ENCODE results near the gene RTTN. TPM values are rescaled to one million over a fixed set of nuclear protein-coding genes. Genes with fewer than 3 reads are reported as not detected.

RTTN gene
- total RNA-seq, 1 experiment from 2014 or later = 16.9 TPM

- Histone ChIP-seq H3K4me3 (ENCODE audit: low read depth in 2 of 2, low read length in 2 of 2) (no peak overlapping the region), H3K9me3 (ENCODE audit: control insufficient read depth, insufficient read depth, low read depth, low read length) (no peaks in the 10 kb centered on the region), H3K4me1 (ENCODE audit: control insufficient read depth, insufficient read depth, low read length) (no peaks in the 10 kb centered on the region), H3K36me3 (ENCODE audit: control insufficient read depth, insufficient read depth, low read length) (peaks cover 5% of the 10 kb centered on the region; the same call in 1 of the 2 replicates), H3K27me3 (ENCODE audit: control insufficient read depth, insufficient read depth, low read length) (no peaks in the 10 kb centered on the region), H3K27ac (ENCODE audit: low read length) (no peak overlapping the region)
- no peak for DNase-seq (ENCODE audit: low read depth, low spot score)
- BruUV-seq (replicated peaks) = no TSS peak
- no peak for TF ChIP-seq CTCF (IDR thresholded peaks at IDR 0.05)
- TF ChIP-seq SIN3A (IDR thresholded peaks at IDR 0.05; ENCODE audit: borderline replicate concordance, insufficient read depth, low read depth, low read length) = no peak
- no peak for TF ChIP-seq REST (IDR thresholded peaks at IDR 0.05; ENCODE audit: insufficient read depth in 1 of 2, low read depth in 2 of 2, low read length in 1 of 2)
- TF ChIP-seq POLR2AphosphoS5 (IDR thresholded peaks at IDR 0.05; ENCODE audit: low read depth, low read length) = no peak
- no peak for TF ChIP-seq TCF7L2 (IDR thresholded peaks at IDR 0.05; ENCODE audit: low read depth, low read length)
- in situ Hi-C loops (cut with HindIII; ENCODE audit: low pct_unique_long_range_greater_than_20kb, low sequenced_read_pairs) = no loop called here
- POLR2A ChIA-PET = no interaction called here
- intact Hi-C loops (cut with micrococcal nuclease; ENCODE audit: unreplicated experiment) = no loop called here
- CTCF ChIA-PET = no interaction called here
- no peak for ATAC-seq
Measured at GRCh38 chr18:70019136-70019535, 186.4 kb downstream of the RTTN start.

- ChIA-PET CTCF (no interaction called here), POLR2A (no interaction called here)
- Histone ChIP-seq H3K4me1 (ENCODE audit: control insufficient read depth, insufficient read depth, low read length) (no peaks in the 10 kb centered on the region), H3K27ac (ENCODE audit: low read length) (no peak overlapping the region), H3K4me3 (ENCODE audit: low read depth in 2 of 2, low read length in 2 of 2) (no peak overlapping the region), H3K36me3 (ENCODE audit: control insufficient read depth, insufficient read depth, low read length) (peaks cover 5% of the 10 kb centered on the region; the same call in 1 of the 2 replicates), H3K9me3 (ENCODE audit: control insufficient read depth, insufficient read depth, low read depth, low read length) (no peaks in the 10 kb centered on the region), H3K27me3 (ENCODE audit: control insufficient read depth, insufficient read depth, low read length) (no peaks in the 10 kb centered on the region)
- intact Hi-C loops (cut with micrococcal nuclease; ENCODE audit: unreplicated experiment) (no loop called here), in situ Hi-C loops (cut with HindIII; ENCODE audit: low pct_unique_long_range_greater_than_20kb, low sequenced_read_pairs) (no loop called here)
- ATAC-seq (no peak), DNase-seq (ENCODE audit: low read depth, low spot score) (no peak)
- no peak for TF ChIP-seq SIN3A (IDR thresholded peaks at IDR 0.05; ENCODE audit: borderline replicate concordance, insufficient read depth, low read depth, low read length)
- TF ChIP-seq CTCF (IDR thresholded peaks at IDR 0.05) = no peak
- TF ChIP-seq TCF7L2 (IDR thresholded peaks at IDR 0.05; ENCODE audit: low read depth, low read length) = no peak
- no peak for TF ChIP-seq POLR2AphosphoS5 (IDR thresholded peaks at IDR 0.05; ENCODE audit: low read depth, low read length)
- TF ChIP-seq REST (IDR thresholded peaks at IDR 0.05; ENCODE audit: insufficient read depth in 1 of 2, low read depth in 2 of 2, low read length in 1 of 2) = no peak
- no TSS peak for BruUV-seq (replicated peaks)
Measured at GRCh38 chr18:70015127-70015526, 190.4 kb downstream of the RTTN start.
